ENCODE measurements around the gene RPUSD3. TPM values are rescaled to one million over a fixed set of nuclear protein-coding genes. Genes with fewer than 3 reads are reported as not detected.

Gene RPUSD3
- total and polyA plus RNA-seq, 2 of the 4 experiments (the other 2 are of a cell fraction) = 30.3 to 49.4 TPM

DNA sequence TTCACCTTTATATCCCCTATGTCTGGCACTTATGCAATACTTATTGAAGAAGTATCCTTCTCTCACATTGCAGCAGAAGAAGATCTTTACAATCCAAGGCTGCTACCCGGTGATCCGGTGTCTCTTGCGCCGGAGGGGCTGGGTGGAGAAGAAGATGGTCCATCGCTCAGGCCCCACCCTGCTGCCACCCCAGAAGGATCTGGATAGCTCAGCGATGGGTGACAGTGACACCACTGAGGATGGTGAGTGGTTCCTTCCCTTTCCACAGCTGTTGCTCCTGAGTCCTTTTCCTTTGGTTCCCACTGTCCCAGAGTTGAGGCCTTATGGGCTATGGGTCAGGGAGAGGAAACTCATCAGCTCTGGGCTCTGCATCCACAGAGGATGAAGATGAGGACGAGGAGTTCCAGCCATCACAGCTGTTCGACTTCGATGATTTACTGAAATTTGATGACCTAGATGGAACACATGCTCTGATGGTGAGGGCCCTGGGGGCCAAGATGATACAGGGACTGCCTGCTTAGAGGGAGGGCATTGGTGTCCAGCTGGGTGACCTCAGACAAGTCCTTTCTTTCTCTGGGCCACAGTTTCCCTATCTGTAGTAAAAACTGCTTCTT, 30.8 kb downstream of the RPUSD3 start:
- peaks cover 8% of the 10 kb centered on the region for H4K20me1 ChIP-seq (ENCODE audit: insufficient read depth, low read length)
- H4K8ac ChIP-seq (ENCODE audit: low read depth in 2 of 2, low read length in 2 of 2) = no peak overlapping the region
- H3K56ac ChIP-seq (ENCODE audit: extremely low read depth, insufficient read depth, low read length) = no peak overlapping the region
- H3K4me3 ChIP-seq (ENCODE audit: insufficient read depth, low read depth, low read length) = no peak overlapping the region
- no peak overlapping the region for H3K18ac ChIP-seq (ENCODE audit: low read depth, low read length)
- dilution Hi-C loops (cut with HindIII; ENCODE audit: low sequenced_read_pairs, unreplicated experiment) = no loop called here
- H2BK5ac ChIP-seq (ENCODE audit: low read depth, low read length, poor library complexity, severe bottlenecking) = no peak overlapping the region
- no peak overlapping the region for H3K9ac ChIP-seq (ENCODE audit: low read depth, low read length)
- peaks cover 0 to 8% of the 10 kb centered on the region in 2 experiments; a peak in 1 of 4 replicates for H3K79me1 ChIP-seq (ENCODE audit: low read depth in 1 of 2, low read length in 2 of 2)
- in situ Hi-C loops (cut with MboI; ENCODE audit: low sequenced_read_pairs) = no loop called here
- no peak for DNase-seq
- ChIA-PET CTCF (no interaction called here), POLR2A (ENCODE audit: unreplicated experiment) (no interaction called here)
- no TSS peak for BruUV-seq (replicated peaks)
- no peak overlapping the region for H3K27ac ChIP-seq (ENCODE audit: insufficient read depth, low read length)
- H3K4ac ChIP-seq (ENCODE audit: low read depth, low read length) = no peak overlapping the region
- no peak overlapping the region for H2BK15ac ChIP-seq (ENCODE audit: low read depth, low read length)
- no peaks in the 10 kb centered on the region for H3K9me3 ChIP-seq (ENCODE audit: control insufficient read depth, insufficient read depth, low read length)
- no peak overlapping the region for H2BK120ac ChIP-seq (ENCODE audit: low read depth, low read length)
- ATAC-seq (ENCODE audit: low read depth) = no peak
- no peak overlapping the region for H2BK20ac ChIP-seq (ENCODE audit: low read depth, low read length)
- H2AFZ ChIP-seq (replicated peaks; ENCODE audit: low read length, poor library complexity) = no peak overlapping the region
- H2AK5ac ChIP-seq (ENCODE audit: low read depth, low read length) = no peak overlapping the region
- peaks cover 4% of the 10 kb centered on the region for H3K9me1 ChIP-seq (ENCODE audit: insufficient read depth, low read length)
- H2AK9ac ChIP-seq (replicated peaks; ENCODE audit: low read depth, low read length, poor library complexity) = no peak overlapping the region
- no peak for TF ChIP-seq MXI1 (IDR thresholded peaks at IDR 0.05; ENCODE audit: borderline replicate concordance, low read depth, low read length)
- TF ChIP-seq MAZ (IDR thresholded peaks at IDR 0.05; ENCODE audit: borderline replicate concordance, low read depth, low read length) = no peak
- no peak for TF ChIP-seq POLR2A (IDR thresholded peaks at IDR 0.05; ENCODE audit: low read depth, low read length)
- TF ChIP-seq CHD1 (IDR thresholded peaks at IDR 0.05; ENCODE audit: low read depth, low read length) = no peak
- no peak for TF ChIP-seq RCOR1 (IDR thresholded peaks at IDR 0.05; ENCODE audit: insufficient replicate concordance, low read length)
- TF ChIP-seq FOS (IDR thresholded peaks at IDR 0.05; ENCODE audit: low read depth, low read length) = no peak
- TF ChIP-seq, protein P1, sequence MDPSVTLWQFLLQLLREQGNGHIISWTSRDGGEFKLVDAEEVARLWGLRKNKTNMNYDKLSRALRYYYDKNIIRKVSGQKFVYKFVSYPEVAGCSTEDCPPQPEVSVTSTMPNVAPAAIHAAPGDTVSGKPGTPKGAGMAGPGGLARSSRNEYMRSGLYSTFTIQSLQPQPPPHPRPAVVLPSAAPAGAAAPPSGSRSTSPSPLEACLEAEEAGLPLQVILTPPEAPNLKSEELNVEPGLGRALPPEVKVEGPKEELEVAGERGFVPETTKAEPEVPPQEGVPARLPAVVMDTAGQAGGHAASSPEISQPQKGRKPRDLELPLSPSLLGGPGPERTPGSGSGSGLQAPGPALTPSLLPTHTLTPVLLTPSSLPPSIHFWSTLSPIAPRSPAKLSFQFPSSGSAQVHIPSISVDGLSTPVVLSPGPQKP (IDR thresholded peaks at IDR 0.05; ENCODE audit: borderline replicate concordance, low read depth, low read length) = no peak
- TF ChIP-seq SMC3 (IDR thresholded peaks at IDR 0.05; ENCODE audit: low read depth, low read length) = no peak
- no peak overlapping the region for H3K14ac ChIP-seq (replicated peaks; ENCODE audit: low read depth, low read length)
- H4K91ac ChIP-seq (ENCODE audit: insufficient read depth, low read depth, low read length) = no peak overlapping the region
- no peaks in the 10 kb centered on the region for H3K27me3 ChIP-seq (ENCODE audit: control insufficient read depth, insufficient read depth, low read length)
- no peak overlapping the region for H3K4me2 ChIP-seq (ENCODE audit: low read depth, low read length)
- H3K36me3 ChIP-seq (ENCODE audit: control insufficient read depth, insufficient read depth, low read length) = peaks cover 9% of the 10 kb centered on the region
- no peak overlapping the region for H3K23ac ChIP-seq (ENCODE audit: low read depth, low read length)
- intact Hi-C loops (cut with micrococcal nuclease) = no loop called here
- 90% methylated on average over 8 of the region's 9 CpGs; no CpG with 5 or more reads in 1 of the 2 experiments for WGBS, 2 experiments (ENCODE audit: extremely low coverage in 2 of 2, insufficient read length in 1 of 2)
- no peak overlapping the region for H4K5ac ChIP-seq (ENCODE audit: low read depth, low read length)
- peaks cover 7% of the 10 kb centered on the region for H3K4me1 ChIP-seq (ENCODE audit: control insufficient read depth, insufficient read depth, low read length)
